Activated T-cell treated with anti-CD3 and anti-CD28 coated beads, Interleukin-2, amount 50 U/mL, for 4 hours (primary cell): Measurements from ENCODE around the gene OR2V2. TPM values are rescaled to one million over a fixed set of nuclear protein-coding genes. Genes with fewer than 3 reads are reported as not detected.
A peak's percentile ranks its signal among the peaks of the same experiment; 100 is the strongest.
"Not testable (repeated sequence)": the region's sequence is repeated elsewhere in the genome, so short reads cannot be mapped to it uniquely, and the experiment has no call there.

Source experiments
- ATAC-seq, 2 donors: fragments of 200-7000 bp; cut with Tn5 transposase; one replicate each; pipeline ENCODE4 v1.10.0; 2021
- DNase-seq: peaks from one replicate; pipeline ENCODE4 v3.0.0-alpha.2; 2020
- H3K27me3 Mint-ChIP-seq: one replicate; pipeline ENCODE4 v1.8.0; 2021; ENCODE audit warnings: low read depth, mixed read lengths
- H3K36me3 Mint-ChIP-seq: one replicate; pipeline ENCODE4 v1.8.0; 2022; ENCODE audit warnings: mixed read lengths; ENCODE audit not compliant: insufficient read depth
- H3K4me1 Mint-ChIP-seq: one replicate; pipeline ENCODE4 v1.8.0; 2021; ENCODE audit warnings: low read depth, mixed read lengths
- H3K4me3 Mint-ChIP-seq: one replicate; pipeline ENCODE4 v1.8.0; 2021; ENCODE audit warnings: mild to moderate bottlenecking, moderate library complexity, mixed read lengths
- H3K9me3 Mint-ChIP-seq: one replicate; pipeline ENCODE4 v1.8.0; 2021; ENCODE audit warnings: mixed read lengths
- total RNA-seq, 3 donors: library from RNA; stranded (reverse); gene quantifications; one replicate each; pipeline ENCODE4 v1.2.1, GENCODE V29; 2021

OR2V2 gene, protein sequence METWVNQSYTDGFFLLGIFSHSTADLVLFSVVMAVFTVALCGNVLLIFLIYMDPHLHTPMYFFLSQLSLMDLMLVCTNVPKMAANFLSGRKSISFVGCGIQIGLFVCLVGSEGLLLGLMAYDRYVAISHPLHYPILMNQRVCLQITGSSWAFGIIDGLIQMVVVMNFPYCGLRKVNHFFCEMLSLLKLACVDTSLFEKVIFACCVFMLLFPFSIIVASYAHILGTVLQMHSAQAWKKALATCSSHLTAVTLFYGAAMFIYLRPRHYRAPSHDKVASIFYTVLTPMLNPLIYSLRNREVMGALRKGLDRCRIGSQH
- not detected for total RNA-seq

GRCh38 chr5:181146927-181147636 is at the start of gene OR2V2:
OR2V2 (plus strand) TSS chr5:181147586; CDS start chr5:181154943, 7,357 bp downstream.
- H3K36me3 Mint-ChIP-seq, H3K4me3 Mint-ChIP-seq, ATAC-seq, H3K9me3 Mint-ChIP-seq, DNase-seq, H3K4me1 Mint-ChIP-seq: not testable (repeated sequence)
- H3K27me3 Mint-ChIP-seq, result peaks cover 67% of the 10 kb centered on the region

GRCh38 chr5:181097759-181098491 is 49.5 kb upstream of the OR2V2 start:
- H3K4me1 Mint-ChIP-seq, result not testable (repeated sequence)

GRCh38 chr5:181098762-181099601 is 48.4 kb upstream of the OR2V2 start:
- no peak for DNase-seq
- Mint-ChIP-seq H3K4me3 (no peak overlapping the region), H3K27me3 (peaks cover 37% of the 10 kb centered on the region), H3K9me3 (no peaks in the 10 kb centered on the region), H3K4me1 (peaks cover 7% of the 10 kb centered on the region), H3K36me3 (no peaks in the 10 kb centered on the region)
- ATAC-seq, result no peak

More at GRCh38 chr5:181097759-181098491, 49.5 kb upstream of the OR2V2 start:
- peak in 1 of 2 donors; percentile 11 for ATAC-seq
- H3K4me3 Mint-ChIP-seq, H3K36me3 Mint-ChIP-seq, H3K9me3 Mint-ChIP-seq, DNase-seq: not testable (repeated sequence)
- peaks cover 39% of the 10 kb centered on the region for H3K27me3 Mint-ChIP-seq

DNA sequence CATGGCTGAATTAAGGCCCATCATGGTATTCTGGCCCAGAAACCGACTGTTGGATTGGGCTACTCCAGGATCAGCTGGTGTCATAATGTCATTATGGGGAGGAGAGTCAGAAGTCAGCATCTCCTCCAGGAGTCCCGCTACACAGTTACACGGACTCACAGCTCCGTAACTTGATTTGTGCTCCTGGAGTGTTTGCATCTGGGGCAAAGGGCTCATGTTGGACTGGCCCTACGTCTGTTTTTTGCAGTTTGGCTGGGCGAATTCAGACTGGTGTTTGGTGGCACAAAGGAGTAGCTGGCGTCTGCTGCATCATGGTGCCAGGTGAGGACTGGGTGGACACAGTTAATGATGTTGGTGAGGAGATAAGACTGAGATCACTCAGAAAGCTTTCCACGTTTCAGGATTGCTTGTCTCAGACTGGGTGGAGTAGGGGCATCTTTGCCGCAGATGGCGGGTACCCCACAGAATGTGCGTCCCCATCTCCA is 47.7 kb upstream of the OR2V2 start:
- Mint-ChIP-seq H3K4me1 (peaks cover 12% of the 10 kb centered on the region), H3K36me3 (no peaks in the 10 kb centered on the region), H3K27me3 (peaks cover 40% of the 10 kb centered on the region), H3K9me3 (no peaks in the 10 kb centered on the region), H3K4me3 (no peak overlapping the region)
- DNase-seq, result no peak
- ATAC-seq, result no peak

GRCh38 chr5:181100121-181100875 is 47.1 kb upstream of the OR2V2 start:
- DNase-seq (no peak), ATAC-seq (no peak)
- peaks cover 38% of the 10 kb centered on the region for H3K27me3 Mint-ChIP-seq
- no peaks in the 10 kb centered on the region for H3K9me3 Mint-ChIP-seq
- peaks cover 12% of the 10 kb centered on the region for H3K4me1 Mint-ChIP-seq
- H3K4me3 Mint-ChIP-seq, result peak overlapping the region; percentile 19
- H3K36me3 Mint-ChIP-seq, result no peaks in the 10 kb centered on the region

GRCh38 chr5:181101030-181101641 is 46.2 kb upstream of the OR2V2 start:
- H3K9me3 Mint-ChIP-seq, DNase-seq, H3K4me3 Mint-ChIP-seq, H3K36me3 Mint-ChIP-seq: not testable (repeated sequence)
- Mint-ChIP-seq H3K4me1 (peaks cover 12% of the 10 kb centered on the region), H3K27me3 (peaks cover 40% of the 10 kb centered on the region)
- peak in 1 of 2 donors; percentile 5 for ATAC-seq

DNA sequence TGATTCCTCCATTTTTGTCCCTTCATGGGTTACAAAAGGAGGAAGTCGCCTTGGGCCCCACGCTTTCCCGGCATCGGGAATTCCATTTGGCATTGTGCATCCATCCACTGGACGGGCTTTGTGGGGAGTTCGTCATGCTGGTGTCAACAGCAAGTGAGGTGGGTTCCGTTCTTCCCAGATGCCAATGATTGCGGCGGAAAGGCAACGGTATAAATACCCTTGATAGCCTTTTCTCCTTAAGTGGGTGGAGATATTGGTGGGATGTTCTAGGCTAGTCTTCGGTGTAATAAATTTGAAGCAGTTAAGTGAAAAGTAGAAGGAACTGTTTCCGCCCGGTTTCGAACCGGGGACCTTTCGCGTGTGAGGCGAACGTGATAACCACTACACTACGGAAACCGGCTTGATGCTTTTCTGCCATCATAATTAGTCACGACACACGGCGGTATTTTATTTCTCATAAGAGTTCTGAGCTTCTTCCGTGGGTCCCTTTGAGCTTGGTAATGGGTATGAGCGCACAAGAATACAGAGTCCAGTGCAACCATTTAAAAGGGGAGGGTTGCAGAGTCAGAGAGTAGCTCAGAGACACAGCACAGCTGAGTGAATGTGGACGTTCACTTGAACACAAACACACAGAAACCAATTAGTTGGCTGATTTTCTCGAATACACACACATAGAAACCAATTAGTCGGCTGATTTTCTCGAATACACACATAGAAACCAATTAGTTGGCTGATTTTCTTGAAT is 45.3 kb upstream of the OR2V2 start:
- DNase-seq, H3K9me3 Mint-ChIP-seq, H3K36me3 Mint-ChIP-seq, H3K4me3 Mint-ChIP-seq: not testable (repeated sequence)
- Mint-ChIP-seq H3K27me3 (peaks cover 48% of the 10 kb centered on the region), H3K4me1 (peaks cover 12% of the 10 kb centered on the region)
- ATAC-seq, result peak; percentile 44 to 49

GRCh38 chr5:181104259-181104568 is 43.2 kb upstream of the OR2V2 start:
- DNase-seq, ATAC-seq, H3K9me3 Mint-ChIP-seq, H3K4me1 Mint-ChIP-seq, H3K36me3 Mint-ChIP-seq: not testable (repeated sequence)
- Mint-ChIP-seq H3K4me3 (peak overlapping the region; percentile 56), H3K27me3 (peaks cover 63% of the 10 kb centered on the region)

DNA sequence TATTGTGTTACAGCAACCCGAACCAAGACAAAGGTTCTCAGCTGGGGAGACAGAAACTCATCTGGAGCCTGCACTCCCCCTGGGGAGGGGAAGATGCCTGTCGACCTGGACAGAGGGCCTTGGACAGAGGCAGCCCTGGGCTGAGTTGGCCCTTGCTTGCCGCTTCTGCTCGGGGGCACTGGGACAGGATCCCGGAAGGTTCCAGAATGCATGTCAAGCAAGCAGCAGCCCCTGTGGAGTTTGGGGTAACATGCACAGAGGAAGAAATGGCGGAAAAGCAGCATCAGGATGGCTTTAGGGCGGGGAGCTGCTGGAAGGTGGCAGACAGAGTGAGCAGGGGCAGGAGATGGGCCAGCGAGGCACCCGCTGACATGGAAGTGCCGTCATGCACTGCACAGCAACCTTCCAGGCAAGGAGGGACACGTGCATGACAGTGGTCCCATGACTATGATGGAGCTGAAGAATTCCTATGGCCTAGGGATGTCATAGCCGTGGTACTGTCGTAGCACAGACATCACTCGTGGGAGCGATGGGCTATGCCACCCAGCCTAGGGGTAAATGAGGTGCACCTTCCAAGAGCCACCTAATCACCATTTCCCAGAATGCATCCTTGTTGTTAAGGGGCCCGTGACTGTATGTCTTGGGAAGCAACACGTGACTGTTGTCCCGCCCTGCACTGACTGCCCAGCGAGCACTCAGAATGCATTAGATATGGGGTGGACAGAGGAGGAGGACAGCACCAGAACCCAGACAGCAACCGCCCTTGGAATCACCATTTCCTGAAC is 42.6 kb upstream of the OR2V2 start:
- peaks cover 61% of the 10 kb centered on the region for H3K27me3 Mint-ChIP-seq
- DNase-seq, ATAC-seq, H3K36me3 Mint-ChIP-seq, H3K9me3 Mint-ChIP-seq, H3K4me1 Mint-ChIP-seq, H3K4me3 Mint-ChIP-seq: not testable (repeated sequence)

- no peak for ATAC-seq
- peaks cover 59% of the 10 kb centered on the region for H3K27me3 Mint-ChIP-seq
Measured at GRCh38 chr5:181105391-181106025, 41.9 kb upstream of the OR2V2 start.

GRCh38 chr5:181107699-181108098 is 39.7 kb upstream of the OR2V2 start:
- H3K27me3 Mint-ChIP-seq, result peaks cover 77% of the 10 kb centered on the region
- H3K4me1 Mint-ChIP-seq, result peaks cover 5% of the 10 kb centered on the region
- H3K4me3 Mint-ChIP-seq, result no peak overlapping the region
- ATAC-seq, result no peak
- DNase-seq, result no peak
- no peaks in the 10 kb centered on the region for H3K9me3 Mint-ChIP-seq
- no peaks in the 10 kb centered on the region for H3K36me3 Mint-ChIP-seq

More at GRCh38 chr5:181105391-181106025, 41.9 kb upstream of the OR2V2 start:
- no peaks in the 10 kb centered on the region for H3K9me3 Mint-ChIP-seq
- no peak overlapping the region for H3K4me3 Mint-ChIP-seq
- no peaks in the 10 kb centered on the region for H3K36me3 Mint-ChIP-seq
- peaks cover 5% of the 10 kb centered on the region for H3K4me1 Mint-ChIP-seq
- no peak for DNase-seq
